ENCODE data around the gene IFRD2.

IFRD2 gene

DNA sequence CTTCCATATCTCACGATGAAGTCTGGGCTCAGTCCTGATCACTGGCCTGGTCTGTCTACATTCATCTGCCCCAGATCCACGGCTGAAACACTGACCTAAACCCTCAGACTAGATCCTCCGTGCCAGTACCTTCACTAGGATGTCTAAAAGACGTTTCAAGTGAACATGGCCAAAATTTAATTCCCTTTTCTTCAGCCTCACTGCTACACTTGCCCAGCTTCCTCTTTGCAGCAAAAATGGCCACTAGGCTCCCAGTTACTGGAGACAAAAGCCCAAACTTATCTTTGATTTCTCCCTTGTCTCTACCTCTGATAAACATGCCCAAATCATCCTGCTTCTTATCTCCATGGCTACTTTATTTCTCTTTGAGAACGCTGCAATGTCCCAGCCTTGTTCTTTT, 46.7 kb upstream of the IFRD2 start:
- peaks cover 3% of the 10 kb centered on the region; the same call in 1 of the 2 replicates for H3K36me3 ChIP-seq
- TF ChIP-seq, protein P1, sequence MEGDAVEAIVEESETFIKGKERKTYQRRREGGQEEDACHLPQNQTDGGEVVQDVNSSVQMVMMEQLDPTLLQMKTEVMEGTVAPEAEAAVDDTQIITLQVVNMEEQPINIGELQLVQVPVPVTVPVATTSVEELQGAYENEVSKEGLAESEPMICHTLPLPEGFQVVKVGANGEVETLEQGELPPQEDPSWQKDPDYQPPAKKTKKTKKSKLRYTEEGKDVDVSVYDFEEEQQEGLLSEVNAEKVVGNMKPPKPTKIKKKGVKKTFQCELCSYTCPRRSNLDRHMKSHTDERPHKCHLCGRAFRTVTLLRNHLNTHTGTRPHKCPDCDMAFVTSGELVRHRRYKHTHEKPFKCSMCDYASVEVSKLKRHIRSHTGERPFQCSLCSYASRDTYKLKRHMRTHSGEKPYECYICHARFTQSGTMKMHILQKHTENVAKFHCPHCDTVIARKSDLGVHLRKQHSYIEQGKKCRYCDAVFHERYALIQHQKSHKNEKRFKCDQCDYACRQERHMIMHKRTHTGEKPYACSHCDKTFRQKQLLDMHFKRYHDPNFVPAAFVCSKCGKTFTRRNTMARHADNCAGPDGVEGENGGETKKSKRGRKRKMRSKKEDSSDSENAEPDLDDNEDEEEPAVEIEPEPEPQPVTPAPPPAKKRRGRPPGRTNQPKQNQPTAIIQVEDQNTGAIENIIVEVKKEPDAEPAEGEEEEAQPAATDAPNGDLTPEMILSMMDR (IDR thresholded peaks at IDR 0.05; ENCODE audit: low read depth, low read length): no peak
- no peak for DNase-seq
- no peak overlapping the region for H3K4me3 ChIP-seq (ENCODE audit: low read depth, low read length)
- H3K27me3 ChIP-seq: no peaks in the 10 kb centered on the region
- no peaks in the 10 kb centered on the region for H3K9me3 ChIP-seq
- peaks cover 3% of the 10 kb centered on the region; the same call in 1 of the 2 replicates for H3K4me1 ChIP-seq

DNA sequence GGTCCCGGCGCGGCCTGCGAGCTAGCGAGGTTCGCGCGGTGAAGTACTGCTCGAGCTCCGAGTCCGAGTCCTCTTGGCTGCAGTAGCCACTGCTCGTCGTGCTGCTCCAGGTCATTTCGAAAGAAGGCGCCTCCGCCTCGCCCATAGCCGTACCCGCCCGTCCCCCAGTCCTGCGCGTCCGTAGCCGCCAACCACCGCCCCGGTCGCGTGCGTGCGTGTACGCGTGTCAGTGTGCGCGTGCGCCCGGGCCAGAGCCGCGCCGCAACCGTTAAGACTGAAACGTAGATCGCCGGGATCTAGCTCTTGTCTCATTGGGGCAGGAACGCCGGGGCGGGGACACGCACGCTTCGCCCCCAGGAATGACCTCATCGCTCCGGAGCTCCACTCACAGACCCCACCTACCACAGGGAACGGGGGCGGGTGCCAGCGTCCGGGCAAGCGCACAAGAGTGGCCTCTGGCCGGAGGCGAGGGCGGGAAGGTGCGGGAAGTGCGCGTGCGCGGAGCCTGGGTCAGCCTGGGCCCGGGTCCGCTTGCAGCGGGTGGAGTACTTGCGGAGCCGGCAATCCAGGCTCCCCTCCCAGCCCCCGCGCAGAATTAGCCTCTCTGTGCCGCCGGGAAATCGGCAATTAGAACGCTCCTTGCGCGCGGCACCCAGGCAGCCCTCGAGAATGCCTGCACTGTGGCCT, 45.1 kb upstream of the IFRD2 start:
- DNase-seq: peak; percentile 97
- Histone ChIP-seq H3K27me3 (no peaks in the 10 kb centered on the region), H3K4me3 (ENCODE audit: low read depth, low read length) (peak overlapping the region; percentile 95), H3K4me1 (peaks cover 3% of the 10 kb centered on the region; the same call in 1 of the 2 replicates), H3K36me3 (peaks cover 3% of the 10 kb centered on the region), H3K9me3 (no peaks in the 10 kb centered on the region)
- TF ChIP-seq, protein P1 (IDR thresholded peaks at IDR 0.05; ENCODE audit: low read depth, low read length): no peak

DNA sequence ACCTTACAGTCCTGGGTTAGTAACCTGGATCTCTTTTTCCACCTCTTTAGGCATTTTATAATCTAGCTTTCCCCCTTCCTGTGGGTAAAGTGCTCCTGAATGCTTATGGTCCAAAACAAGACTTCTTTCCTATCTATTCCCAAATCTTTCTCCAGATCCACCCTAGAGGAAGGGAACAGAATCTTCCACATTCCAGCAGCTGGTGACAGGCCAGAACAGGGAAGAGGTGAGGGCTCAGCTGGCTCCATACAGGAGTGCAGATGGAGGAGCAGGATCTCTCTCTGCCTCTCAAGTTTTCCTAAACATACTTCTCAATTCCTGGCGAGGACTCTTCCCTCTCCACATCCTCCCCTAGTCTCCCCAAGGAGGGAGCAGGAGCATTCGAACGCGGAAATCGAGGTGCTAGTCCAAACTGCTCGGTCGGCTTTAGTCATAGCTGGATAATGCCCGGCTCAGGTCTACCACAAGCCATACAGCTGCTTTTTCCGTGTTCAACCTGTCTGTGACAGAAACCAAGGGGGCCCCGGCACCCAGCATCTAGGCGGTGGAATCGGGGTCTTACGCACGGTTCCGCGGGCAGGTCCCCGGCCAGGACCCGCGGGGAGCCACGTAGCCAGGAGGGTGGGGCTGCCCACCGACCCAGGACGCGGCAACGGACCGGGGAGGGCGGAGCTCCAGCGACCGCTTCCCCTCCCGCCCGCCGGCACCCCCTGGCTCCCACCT, 44.4 kb upstream of the IFRD2 start:
- peak overlapping the region; percentile 95 for H3K4me3 ChIP-seq (ENCODE audit: low read depth, low read length)
- peaks cover 3% of the 10 kb centered on the region; the same call in 1 of the 2 replicates for H3K4me1 ChIP-seq
- no peaks in the 10 kb centered on the region for H3K9me3 ChIP-seq
- TF ChIP-seq, protein P1 (IDR thresholded peaks at IDR 0.05; ENCODE audit: low read depth, low read length): no peak
- no peaks in the 10 kb centered on the region for H3K27me3 ChIP-seq
- peaks cover 10% of the 10 kb centered on the region for H3K36me3 ChIP-seq
- no peak for DNase-seq

DNA sequence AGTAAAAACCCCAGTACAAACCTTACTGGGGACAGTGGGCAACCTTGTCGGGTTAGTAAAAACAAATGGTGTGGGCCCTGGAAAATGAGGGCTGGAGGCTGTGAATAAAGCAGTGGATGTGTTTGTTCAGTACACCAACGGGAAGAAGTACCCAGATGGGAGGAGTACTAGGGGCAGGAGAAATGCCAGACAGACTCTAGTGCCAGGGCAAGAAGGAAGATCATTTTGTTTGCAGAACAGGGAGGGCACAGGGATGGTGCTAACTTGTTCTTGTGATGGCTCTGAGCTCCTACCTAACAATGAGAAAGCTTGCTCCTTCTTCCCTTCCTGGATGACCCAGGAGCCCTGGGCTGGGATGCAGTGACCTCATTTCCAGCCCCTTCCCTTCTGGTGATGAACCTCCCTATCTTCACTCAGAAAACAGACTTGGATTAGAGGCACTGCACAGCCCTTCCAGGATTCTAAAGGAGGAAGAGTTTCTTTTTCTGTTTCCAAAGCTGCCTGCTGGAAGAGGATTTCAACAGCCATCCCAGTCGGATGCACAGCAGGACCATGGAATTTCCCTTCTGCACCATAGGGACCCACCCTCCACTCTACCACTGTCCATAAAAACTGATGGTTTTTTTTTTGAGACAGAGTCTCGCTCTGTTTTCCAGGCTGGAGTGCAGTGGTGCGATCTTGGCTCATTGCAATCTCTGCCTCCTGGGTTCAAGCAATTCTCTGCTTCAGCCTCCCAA, 42.3 kb upstream of the IFRD2 start:
- H3K4me3 ChIP-seq (ENCODE audit: low read depth, low read length): no peak overlapping the region
- no peak for DNase-seq
- H3K36me3 ChIP-seq: peaks cover 27% of the 10 kb centered on the region

DNA sequence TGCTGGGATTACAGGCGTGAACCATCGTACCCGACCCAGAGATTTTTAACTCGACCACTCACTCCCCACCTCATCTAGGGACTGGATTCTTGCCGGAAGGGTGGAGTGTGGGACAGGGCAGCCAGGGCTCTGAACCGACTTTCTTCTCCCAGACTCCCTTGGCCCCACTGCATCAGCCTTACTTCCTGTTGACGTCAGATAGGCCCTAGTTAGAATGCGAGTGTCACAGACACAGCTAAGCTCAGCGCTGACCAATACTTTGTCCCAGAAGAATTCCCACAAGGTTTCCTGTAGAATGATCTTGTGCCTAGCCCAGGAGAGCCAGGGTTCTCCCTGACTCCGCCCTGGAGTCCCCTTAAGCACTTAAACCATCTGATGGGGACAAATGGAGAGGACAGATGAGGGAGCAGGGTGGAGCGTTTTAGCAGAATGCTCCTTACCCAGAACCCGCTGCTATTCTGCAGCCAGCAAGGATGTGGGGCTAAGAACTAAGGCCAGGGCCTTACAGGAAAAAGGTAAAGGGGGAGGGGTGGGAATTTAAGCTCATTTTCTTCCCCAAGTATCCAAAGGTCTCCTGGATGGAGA, 41.6 kb upstream of the IFRD2 start:
- peaks cover 27% of the 10 kb centered on the region for H3K36me3 ChIP-seq
- H3K4me3 ChIP-seq (ENCODE audit: low read depth, low read length): no peak overlapping the region
- TF ChIP-seq, protein P1 (IDR thresholded peaks at IDR 0.05; ENCODE audit: low read depth, low read length): no peak
- H3K4me1 ChIP-seq: peaks cover 3% of the 10 kb centered on the region; the same call in 1 of the 2 replicates
- no peaks in the 10 kb centered on the region for H3K9me3 ChIP-seq
- H3K27me3 ChIP-seq: no peaks in the 10 kb centered on the region
- DNase-seq: no peak

More for the DNA sequence above, 42.3 kb upstream of the IFRD2 start:
- TF ChIP-seq, protein P1 (IDR thresholded peaks at IDR 0.05; ENCODE audit: low read depth, low read length): no peak
- Histone ChIP-seq H3K27me3 (no peaks in the 10 kb centered on the region), H3K9me3 (no peaks in the 10 kb centered on the region), H3K4me1 (peaks cover 3% of the 10 kb centered on the region; the same call in 1 of the 2 replicates)
